ENCODE data around the gene SLC25A13.

DNA sequence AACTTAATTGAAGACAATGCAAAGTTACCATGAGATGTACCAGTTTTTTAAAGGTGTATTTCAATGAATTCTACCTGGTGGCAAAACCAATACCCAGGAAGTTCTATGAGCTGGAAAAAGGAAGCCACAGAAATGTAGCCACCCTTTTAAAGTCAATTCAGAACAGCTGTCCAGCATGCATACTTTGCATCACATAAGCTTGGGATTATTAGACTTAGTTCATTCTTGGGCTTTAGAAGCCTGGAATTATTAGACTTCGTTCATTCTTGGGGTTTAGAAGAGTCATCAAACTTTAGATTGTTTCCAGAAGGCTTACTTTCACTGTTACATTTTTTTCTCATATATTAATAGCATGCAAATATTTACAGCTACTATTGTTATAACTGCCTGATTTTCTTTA is 20.9 kb downstream of the SLC25A13 start:
- TF ChIP-seq MEF2A (IDR thresholded peaks at IDR 0.05; ENCODE audit: control insufficient read depth, low read depth, low read length) (no peak), POLR2AphosphoS5 (IDR thresholded peaks at IDR 0.05; ENCODE audit: control insufficient read depth, insufficient read depth, low read depth, low read length) (no peak), CBX1 (IDR thresholded peaks at IDR 0.05; ENCODE audit: low read depth) (no peak), HDAC3 (IDR thresholded peaks at IDR 0.05; ENCODE audit: borderline replicate concordance, partially characterized antibody) (no peak), SP2 (IDR thresholded peaks at IDR 0.05; ENCODE audit: extremely low read depth, low read depth, low read length, poor library complexity, severe bottlenecking) (no peak), CBFB (CRISPR knock-in tag; IDR thresholded peaks at IDR 0.05) (no peak), RAD21 (CRISPR knock-in tag; conservative IDR thresholded peaks at IDR 0.05 in 1 of 2, IDR thresholded peaks at IDR 0.05 in 1 of 2) (no peak), POLR2AphosphoS2 (IDR thresholded peaks at IDR 0.05; ENCODE audit: low read length) (no peak), PHB (CRISPR knock-in tag; IDR thresholded peaks at IDR 0.05) (no peak), HDAC2 (IDR thresholded peaks at IDR 0.05) (no peak), SAFB2 (IDR thresholded peaks at IDR 0.05; ENCODE audit: borderline replicate concordance, low read depth, low read length, severe bottlenecking) (no peak), FOXO4 (CRISPR knock-in tag; IDR thresholded peaks at IDR 0.05) (no peak), HDGF (IDR thresholded peaks at IDR 0.05) (no peak), GABPA (tag; conservative IDR thresholded peaks at IDR 0.05; ENCODE audit: low read depth) (no peak)

All from K562 (cell line).